Calu3 (cell line): ENCODE data around the gene LEF1. TPM values are rescaled to one million over a fixed set of nuclear protein-coding genes. Genes with fewer than 3 reads are reported as not detected.

ENCODE experiments used
- BruUV-seq: library from RNA; stranded (reverse); fragments of 400-500 nt; replicated peaks from 2 replicates; lab custom pipeline; 2021; lab: Mats Ljungman, UMichigan
- CTCF ChIA-PET: fragments of 300-600 bp; sonication (Branson Sonifier 250); formaldehyde crosslinking; loops from one replicate; lab custom pipeline; 2022; ENCODE audit warnings: antibody characterized with exemption; lab: Charles Lee
- DNase-seq: peaks from one replicate; pipeline ENCODE4 v3.0.0; 2022
- H3K27ac Mint-ChIP-seq: one replicate; pipeline ENCODE4 v1.8.0; 2022; ENCODE audit warnings: mixed read lengths; ENCODE audit not compliant: unreplicated experiment
- H3K27me3 Mint-ChIP-seq: one replicate; pipeline ENCODE4 v1.8.0; 2022; ENCODE audit warnings: mixed read lengths; ENCODE audit not compliant: unreplicated experiment
- H3K36me3 Mint-ChIP-seq: one replicate; pipeline ENCODE4 v1.8.0; 2022; ENCODE audit warnings: mild to moderate bottlenecking, moderate library complexity, mixed read lengths; ENCODE audit not compliant: insufficient read depth, unreplicated experiment
- H3K4me1 Mint-ChIP-seq: one replicate; pipeline ENCODE4 v1.8.0; 2022; ENCODE audit warnings: mild to moderate bottlenecking, low read depth, mixed read lengths; ENCODE audit not compliant: unreplicated experiment
- H3K4me3 Mint-ChIP-seq: one replicate; pipeline ENCODE4 v1.8.0; 2022; ENCODE audit warnings: mild to moderate bottlenecking, low read depth, moderate library complexity, mixed read lengths; ENCODE audit not compliant: unreplicated experiment
- H3K9me3 Mint-ChIP-seq: one replicate; pipeline ENCODE4 v1.8.0; 2022; ENCODE audit warnings: low read depth, mixed read lengths; ENCODE audit not compliant: unreplicated experiment
- intact Hi-C: fragments of 100-400 bp; cut with micrococcal nuclease; formaldehyde crosslinking; loops from one replicate; pipeline ENCODE4 v1.10.0; 2022; ENCODE audit not compliant: unreplicated experiment
- total RNA-seq: library from RNA; stranded (reverse); gene quantifications from 2 replicates; pipeline ENCODE4 v1.2.3, GENCODE V29; 2022
- TF ChIP-seq, protein P1 (sequence below): fragments of 200-600 bp; IDR thresholded peaks from one replicate; pipeline ENCODE4 v1.8.0; 2022; ENCODE audit warnings: antibody characterized with exemption; ENCODE audit not compliant: unreplicated experiment

LEF1 gene
- total RNA-seq, 1 experiment from 2014 or later: not detected

DNA sequence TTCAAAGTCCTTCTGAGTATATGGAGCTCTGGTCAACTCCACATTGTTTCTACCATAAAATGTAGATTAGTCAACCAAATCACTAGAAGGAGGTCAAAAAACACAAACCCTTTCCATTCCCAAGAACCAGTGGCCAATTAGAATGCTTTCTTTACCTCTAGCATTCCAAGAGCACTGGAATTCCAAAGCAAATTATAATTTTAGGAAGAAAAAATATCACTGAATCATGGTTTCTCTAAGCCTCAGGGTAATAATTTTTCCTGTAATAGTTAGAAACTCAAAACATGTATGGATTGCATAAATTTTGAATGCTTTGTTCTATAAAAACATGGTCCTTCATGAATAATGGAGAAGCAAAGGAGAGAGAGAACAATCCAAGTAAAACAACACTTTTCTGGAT, 39.5 kb downstream of the LEF1 start:
- intact Hi-C loops: no loop called here
- Mint-ChIP-seq H3K4me1 (no peaks in the 10 kb centered on the region), H3K9me3 (no peaks in the 10 kb centered on the region), H3K36me3 (no peaks in the 10 kb centered on the region), H3K4me3 (no peak overlapping the region), H3K27me3 (peaks cover 7% of the 10 kb centered on the region), H3K27ac (no peak overlapping the region)
- CTCF ChIA-PET: interaction anchor here (0.6 kb wide), 1 partner anchor 446 kb away, joined by 3 read pairs; no protein-coding TSS in a partner anchor
- no TSS peak for BruUV-seq
- DNase-seq: no peak
- TF ChIP-seq, protein P1, sequence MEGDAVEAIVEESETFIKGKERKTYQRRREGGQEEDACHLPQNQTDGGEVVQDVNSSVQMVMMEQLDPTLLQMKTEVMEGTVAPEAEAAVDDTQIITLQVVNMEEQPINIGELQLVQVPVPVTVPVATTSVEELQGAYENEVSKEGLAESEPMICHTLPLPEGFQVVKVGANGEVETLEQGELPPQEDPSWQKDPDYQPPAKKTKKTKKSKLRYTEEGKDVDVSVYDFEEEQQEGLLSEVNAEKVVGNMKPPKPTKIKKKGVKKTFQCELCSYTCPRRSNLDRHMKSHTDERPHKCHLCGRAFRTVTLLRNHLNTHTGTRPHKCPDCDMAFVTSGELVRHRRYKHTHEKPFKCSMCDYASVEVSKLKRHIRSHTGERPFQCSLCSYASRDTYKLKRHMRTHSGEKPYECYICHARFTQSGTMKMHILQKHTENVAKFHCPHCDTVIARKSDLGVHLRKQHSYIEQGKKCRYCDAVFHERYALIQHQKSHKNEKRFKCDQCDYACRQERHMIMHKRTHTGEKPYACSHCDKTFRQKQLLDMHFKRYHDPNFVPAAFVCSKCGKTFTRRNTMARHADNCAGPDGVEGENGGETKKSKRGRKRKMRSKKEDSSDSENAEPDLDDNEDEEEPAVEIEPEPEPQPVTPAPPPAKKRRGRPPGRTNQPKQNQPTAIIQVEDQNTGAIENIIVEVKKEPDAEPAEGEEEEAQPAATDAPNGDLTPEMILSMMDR: no peak

DNA sequence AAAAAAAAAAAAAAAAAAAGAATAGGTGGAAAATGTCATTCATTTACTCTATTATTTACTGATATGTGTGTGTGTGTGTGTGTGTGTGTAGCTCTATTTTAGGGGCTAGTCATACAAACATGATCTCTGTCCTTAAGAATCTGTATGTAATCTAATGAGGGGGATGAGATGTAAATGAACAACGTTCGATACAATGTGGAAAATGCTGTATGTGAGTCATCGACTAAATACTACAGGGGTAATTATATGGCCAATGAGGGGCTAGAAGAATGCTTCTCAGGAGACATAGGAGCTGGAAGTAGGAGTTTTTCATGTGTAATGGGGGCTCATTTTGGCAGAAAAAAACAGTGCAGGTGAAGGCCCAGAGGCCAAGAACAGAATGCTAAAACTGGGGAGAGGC, 41.9 kb downstream of the LEF1 start:
- no peak for DNase-seq
- Mint-ChIP-seq H3K36me3 (no peaks in the 10 kb centered on the region), H3K4me1 (no peaks in the 10 kb centered on the region), H3K9me3 (no peaks in the 10 kb centered on the region), H3K4me3 (no peak overlapping the region), H3K27me3 (no peaks in the 10 kb centered on the region), H3K27ac (no peak overlapping the region)
- BruUV-seq: no TSS peak
- CTCF ChIA-PET: no interaction called here
- TF ChIP-seq, protein P1: no peak
- intact Hi-C loops: no loop called here

DNA sequence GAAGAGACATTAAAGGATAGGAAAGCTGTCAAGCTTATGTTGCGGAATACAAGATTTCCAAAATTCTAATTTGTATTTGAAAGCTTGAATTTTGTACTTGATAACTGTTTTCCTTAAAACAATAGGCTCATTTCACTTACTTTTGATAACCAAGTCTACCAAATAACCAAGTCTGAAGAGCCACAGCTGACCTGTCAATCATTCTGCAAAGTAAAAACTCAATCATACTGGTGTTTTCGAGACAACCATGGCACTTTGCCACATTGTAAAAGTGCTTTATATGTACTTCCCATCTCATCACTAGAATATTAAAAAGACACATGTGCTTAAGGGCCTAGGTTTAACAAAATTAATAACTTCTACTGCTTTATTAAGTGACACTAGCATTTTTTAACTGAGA, 47.9 kb downstream of the LEF1 start:
- no TSS peak for BruUV-seq
- no peak overlapping the region for H3K4me3 Mint-ChIP-seq
- no peaks in the 10 kb centered on the region for H3K27me3 Mint-ChIP-seq
- H3K27ac Mint-ChIP-seq: no peak overlapping the region
- TF ChIP-seq, protein P1: no peak
- CTCF ChIA-PET: no interaction called here
- intact Hi-C loops: no loop called here
- H3K36me3 Mint-ChIP-seq: no peaks in the 10 kb centered on the region
- H3K9me3 Mint-ChIP-seq: no peaks in the 10 kb centered on the region
- no peaks in the 10 kb centered on the region for H3K4me1 Mint-ChIP-seq
- DNase-seq: no peak

DNA sequence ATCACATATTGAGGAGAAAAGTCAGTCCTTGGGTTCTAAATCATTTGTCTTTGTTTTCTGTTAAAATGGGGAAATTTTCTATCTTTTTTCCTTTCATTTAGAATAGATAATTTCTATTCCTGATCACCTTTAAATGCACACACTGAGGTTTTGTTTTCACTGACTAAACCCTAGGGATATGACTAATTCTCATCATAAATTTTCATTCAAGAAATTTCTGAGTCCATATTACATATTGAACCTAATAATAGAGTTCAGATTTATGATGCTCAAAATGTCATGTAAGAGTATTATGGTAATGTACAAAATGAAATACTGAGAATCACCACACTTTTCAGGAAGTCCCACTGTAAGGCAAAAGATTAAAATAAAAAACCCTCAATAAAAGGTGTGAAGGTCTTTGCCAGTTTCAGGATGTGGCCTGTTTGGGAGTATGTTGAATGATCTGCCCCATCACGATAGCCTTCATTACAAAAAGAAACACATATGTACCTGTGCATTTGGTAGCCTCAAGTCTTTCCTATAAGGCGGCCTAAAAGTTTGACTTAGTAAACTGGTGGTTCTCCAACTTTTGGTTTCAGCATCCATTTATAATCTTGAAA, 49.4 kb downstream of the LEF1 start:
- H3K27me3 Mint-ChIP-seq: no peaks in the 10 kb centered on the region
- no peaks in the 10 kb centered on the region for H3K36me3 Mint-ChIP-seq
- TF ChIP-seq, protein P1: no peak
- no TSS peak for BruUV-seq
- H3K4me3 Mint-ChIP-seq: no peak overlapping the region
- H3K9me3 Mint-ChIP-seq: no peaks in the 10 kb centered on the region
- no peak overlapping the region for H3K27ac Mint-ChIP-seq
- H3K4me1 Mint-ChIP-seq: no peaks in the 10 kb centered on the region
- intact Hi-C loops: no loop called here
- CTCF ChIA-PET: no interaction called here
- DNase-seq: no peak
